ENCODE results near the gene CUEDC1. TPM values are rescaled to one million over a fixed set of nuclear protein-coding genes. Genes with fewer than 3 reads are reported as not detected.
A peak's percentile ranks its signal among the peaks of the same experiment; 100 is the strongest.
"Not testable (repeated sequence)": the region's sequence is repeated elsewhere in the genome, so short reads cannot be mapped to it uniquely, and the experiment has no call there.

The CUEDC1 gene
- total RNA-seq, 3 donors from 2014 or later: 0.41 to 0.63 (median 0.58) TPM

- Mint-ChIP-seq H3K4me1 (ENCODE audit: low read depth) (no peaks in the 10 kb centered on the region), H3K36me3 (ENCODE audit: insufficient read depth) (no peaks in the 10 kb centered on the region), H3K9me3 (no peaks in the 10 kb centered on the region), H3K27me3 (ENCODE audit: low read depth) (peaks cover 25% of the 10 kb centered on the region), H3K4me3 (no peak overlapping the region)
- ATAC-seq: no peak
- DNase-seq: no peak
These were observed 29.7 kb downstream of the CUEDC1 start for GRCh38 chr17:57925361-57925990.

DNA sequence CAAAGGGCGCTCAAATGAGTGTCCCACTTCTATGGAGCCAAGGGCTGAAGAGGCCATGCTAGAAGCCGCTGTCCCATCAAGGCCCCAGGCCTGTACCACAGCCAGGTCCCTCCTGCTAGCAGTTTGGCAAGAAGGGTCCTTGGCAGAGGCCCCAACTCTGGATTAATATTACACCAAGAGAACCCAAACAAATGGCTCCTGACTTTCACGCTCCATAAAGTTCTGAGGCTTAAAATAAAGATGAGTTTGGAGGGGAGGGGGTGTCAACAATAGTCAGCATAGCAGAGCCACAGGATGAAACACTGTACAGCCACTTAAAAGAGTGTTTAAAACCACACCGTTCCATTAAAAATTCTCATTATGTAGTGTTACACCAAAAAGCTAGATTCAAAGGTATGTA, 30.5 kb downstream of the CUEDC1 start:
- DNase-seq (no peak), ATAC-seq (no peak)
- Mint-ChIP-seq H3K36me3 (ENCODE audit: insufficient read depth) (no peaks in the 10 kb centered on the region), H3K27me3 (ENCODE audit: low read depth) (peaks cover 25% of the 10 kb centered on the region), H3K4me3 (no peak overlapping the region), H3K9me3 (no peaks in the 10 kb centered on the region), H3K4me1 (ENCODE audit: low read depth) (no peaks in the 10 kb centered on the region)

GRCh38 chr17:57923182-57923872, 31.9 kb downstream of the CUEDC1 start:
- Mint-ChIP-seq H3K27me3 (ENCODE audit: low read depth) (peaks cover 25% of the 10 kb centered on the region), H3K4me1 (ENCODE audit: low read depth) (no peaks in the 10 kb centered on the region), H3K36me3 (ENCODE audit: insufficient read depth) (no peaks in the 10 kb centered on the region), H3K4me3 (no peak overlapping the region), H3K9me3 (no peaks in the 10 kb centered on the region)
- no peak for DNase-seq
- ATAC-seq: no peak

DNA sequence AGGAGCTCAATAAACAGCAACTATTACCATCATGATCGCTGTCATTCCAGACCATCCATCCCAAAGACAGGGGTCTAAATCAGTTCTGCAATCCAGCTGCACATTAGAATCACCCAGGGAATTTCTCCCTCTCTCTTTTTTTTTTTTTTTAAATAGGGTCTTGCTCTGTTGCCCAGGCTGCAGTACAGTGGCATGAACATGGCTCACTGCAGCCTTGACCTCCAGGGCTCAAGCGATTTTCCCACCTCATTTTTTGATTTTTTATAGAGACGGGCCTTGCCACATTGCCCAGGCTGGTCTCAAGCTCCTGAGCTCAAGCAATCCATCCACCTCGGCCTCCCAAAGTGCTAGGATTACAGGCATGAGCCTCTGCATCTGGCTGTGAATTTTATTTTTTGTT, 32.5 kb downstream of the CUEDC1 start:
- not testable (repeated sequence) for DNase-seq; H3K4me3 Mint-ChIP-seq; H3K36me3 Mint-ChIP-seq (ENCODE audit: insufficient read depth); H3K4me1 Mint-ChIP-seq (ENCODE audit: low read depth); H3K9me3 Mint-ChIP-seq; ATAC-seq
- peaks cover 25% of the 10 kb centered on the region for H3K27me3 Mint-ChIP-seq (ENCODE audit: low read depth)

- no peak for ATAC-seq
- H3K4me1 Mint-ChIP-seq (ENCODE audit: low read depth): no peaks in the 10 kb centered on the region
- H3K36me3 Mint-ChIP-seq (ENCODE audit: insufficient read depth): no peaks in the 10 kb centered on the region
- H3K27me3 Mint-ChIP-seq (ENCODE audit: low read depth): peaks cover 13% of the 10 kb centered on the region
- DNase-seq: no peak
- no peak overlapping the region for H3K4me3 Mint-ChIP-seq
- no peaks in the 10 kb centered on the region for H3K9me3 Mint-ChIP-seq
These were observed 34.1 kb downstream of the CUEDC1 start for GRCh38 chr17:57920916-57921703.

- Mint-ChIP-seq H3K9me3 (no peaks in the 10 kb centered on the region), H3K4me1 (ENCODE audit: low read depth) (no peaks in the 10 kb centered on the region), H3K27me3 (ENCODE audit: low read depth) (peaks cover 6% of the 10 kb centered on the region), H3K36me3 (ENCODE audit: insufficient read depth) (no peaks in the 10 kb centered on the region), H3K4me3 (no peak overlapping the region)
- ATAC-seq (no peak), DNase-seq (no peak)
These were observed 35.3 kb downstream of the CUEDC1 start for GRCh38 chr17:57919918-57920317.

- Mint-ChIP-seq H3K36me3 (ENCODE audit: insufficient read depth) (no peaks in the 10 kb centered on the region), H3K9me3 (no peaks in the 10 kb centered on the region)
These were observed 37.0 kb downstream of the CUEDC1 start for GRCh38 chr17:57918017-57918895.

GRCh38 chr17:57916925-57917858, 38.0 kb downstream of the CUEDC1 start:
- Mint-ChIP-seq H3K27me3 (ENCODE audit: low read depth) (no peaks in the 10 kb centered on the region), H3K4me1 (ENCODE audit: low read depth) (no peaks in the 10 kb centered on the region), H3K36me3 (ENCODE audit: insufficient read depth) (no peaks in the 10 kb centered on the region), H3K9me3 (no peaks in the 10 kb centered on the region), H3K4me3 (no peak overlapping the region)
- DNase-seq (peak; percentile 25), ATAC-seq (peak in 1 of 2 donors; percentile 37)

More at GRCh38 chr17:57918017-57918895, 37.0 kb downstream of the CUEDC1 start:
- H3K4me1 Mint-ChIP-seq (ENCODE audit: low read depth): no peaks in the 10 kb centered on the region
- no peaks in the 10 kb centered on the region for H3K27me3 Mint-ChIP-seq (ENCODE audit: low read depth)
- DNase-seq (no peak), ATAC-seq (no peak)
- no peak overlapping the region for H3K4me3 Mint-ChIP-seq

DNA sequence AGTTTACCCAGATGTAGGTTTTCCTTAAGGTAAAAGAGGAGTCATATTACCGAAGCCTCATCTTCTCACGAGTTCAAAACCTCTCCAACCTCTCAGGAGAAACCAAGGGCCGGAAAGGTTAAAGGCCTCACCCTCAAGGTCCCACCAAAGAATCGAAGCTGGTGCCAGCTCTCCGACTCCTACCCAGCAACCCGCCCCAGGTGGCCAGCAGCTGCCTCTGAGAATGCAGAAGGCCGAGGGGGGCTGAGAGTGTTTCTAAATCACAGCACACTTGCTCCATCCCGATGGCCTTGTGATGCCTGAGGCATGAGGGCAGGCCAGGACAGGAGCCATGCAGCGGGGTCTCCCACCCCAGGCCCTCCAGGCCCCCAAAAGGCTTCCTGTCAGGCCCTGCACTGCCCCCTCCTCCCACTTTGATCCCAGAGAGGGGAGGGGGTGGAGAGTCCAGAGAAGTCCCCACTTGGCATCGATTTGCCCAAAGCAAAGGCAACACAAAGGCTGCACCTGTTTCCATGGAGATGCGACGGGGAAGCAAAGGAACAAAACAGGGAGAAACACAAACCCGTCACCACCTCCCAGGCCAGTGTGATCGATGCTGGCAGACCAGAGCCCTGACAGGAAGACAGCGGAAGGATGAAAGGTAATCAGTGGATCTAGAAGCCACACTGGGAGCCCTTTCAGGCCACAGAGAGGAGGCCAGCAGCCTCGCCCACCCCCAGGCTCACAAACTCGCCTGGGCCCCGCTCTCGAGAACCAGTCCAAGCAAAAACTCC, 39.0 kb downstream of the CUEDC1 start:
- DNase-seq (no peak), ATAC-seq (no peak)
- Mint-ChIP-seq H3K9me3 (no peaks in the 10 kb centered on the region), H3K4me1 (ENCODE audit: low read depth) (no peaks in the 10 kb centered on the region), H3K36me3 (ENCODE audit: insufficient read depth) (no peaks in the 10 kb centered on the region), H3K27me3 (ENCODE audit: low read depth) (no peaks in the 10 kb centered on the region), H3K4me3 (no peak overlapping the region)

GRCh38 chr17:57915544-57915943, 39.7 kb downstream of the CUEDC1 start:
- ATAC-seq: no peak
- Mint-ChIP-seq H3K36me3 (ENCODE audit: insufficient read depth) (no peaks in the 10 kb centered on the region), H3K4me3 (no peak overlapping the region), H3K9me3 (no peaks in the 10 kb centered on the region), H3K4me1 (ENCODE audit: low read depth) (no peaks in the 10 kb centered on the region), H3K27me3 (ENCODE audit: low read depth) (no peaks in the 10 kb centered on the region)
- no peak for DNase-seq

- H3K36me3 Mint-ChIP-seq (ENCODE audit: insufficient read depth): no peaks in the 10 kb centered on the region
- DNase-seq: no peak
- H3K27me3 Mint-ChIP-seq (ENCODE audit: low read depth): no peaks in the 10 kb centered on the region
- ATAC-seq: no peak
- H3K9me3 Mint-ChIP-seq: no peaks in the 10 kb centered on the region
- no peaks in the 10 kb centered on the region for H3K4me1 Mint-ChIP-seq (ENCODE audit: low read depth)
- H3K4me3 Mint-ChIP-seq: no peak overlapping the region
These were observed 40.7 kb downstream of the CUEDC1 start for GRCh38 chr17:57914273-57915142.
